ENCODE measurements around the gene ADGRG6.

Gene ADGRG6

DNA sequence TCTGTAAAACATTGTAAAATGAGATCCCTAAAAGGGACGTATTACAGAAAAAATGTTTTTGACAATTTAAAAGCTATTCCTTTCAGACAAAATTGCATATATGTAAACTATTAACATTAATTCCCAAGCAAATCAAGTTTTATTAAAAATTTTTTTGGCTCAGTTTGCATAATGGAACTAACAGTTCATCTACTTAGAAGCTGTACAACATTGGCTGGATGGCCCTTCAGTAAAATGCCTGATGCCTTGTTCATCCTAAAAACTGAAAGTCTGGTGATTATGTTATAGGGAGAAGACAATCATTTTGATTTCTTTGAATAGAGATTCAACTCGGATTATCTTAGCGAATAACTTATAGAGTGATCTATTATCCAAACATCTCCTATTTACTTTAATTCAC lies 52.8 kb downstream of the ADGRG6 start:
- no peak for DNase-seq

DNA sequence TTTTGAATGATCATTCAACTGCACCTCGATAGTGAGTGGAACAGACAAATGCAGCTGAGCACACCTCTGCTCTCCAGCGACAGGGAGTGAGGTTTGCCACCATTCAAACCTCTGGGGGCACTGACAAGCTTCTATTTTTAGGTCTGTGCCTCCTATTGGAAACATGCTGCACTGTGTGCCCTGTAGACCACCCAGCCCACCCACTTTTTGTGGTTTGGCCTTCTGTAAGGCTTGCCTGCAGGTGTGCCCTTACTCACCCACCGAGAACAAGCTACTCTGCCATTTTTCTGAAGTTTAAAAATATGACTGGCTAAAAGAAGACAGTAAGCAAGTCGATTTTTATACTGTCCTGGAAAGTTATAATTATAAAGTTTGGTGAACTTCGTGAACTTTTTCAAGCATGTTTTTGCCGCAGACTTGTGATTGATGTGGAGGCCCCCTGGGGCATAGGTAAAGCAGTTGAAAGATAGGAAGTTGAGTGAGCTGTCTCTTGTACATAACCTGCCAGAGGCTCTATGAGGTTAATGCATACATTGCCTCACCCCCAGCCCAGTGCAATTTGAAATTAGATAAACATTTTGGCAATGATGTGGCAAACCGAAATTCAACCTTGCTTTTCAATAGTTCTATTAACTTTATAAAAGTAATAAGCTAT lies 53.8 kb downstream of the ADGRG6 start:
- no peak for DNase-seq

DNA sequence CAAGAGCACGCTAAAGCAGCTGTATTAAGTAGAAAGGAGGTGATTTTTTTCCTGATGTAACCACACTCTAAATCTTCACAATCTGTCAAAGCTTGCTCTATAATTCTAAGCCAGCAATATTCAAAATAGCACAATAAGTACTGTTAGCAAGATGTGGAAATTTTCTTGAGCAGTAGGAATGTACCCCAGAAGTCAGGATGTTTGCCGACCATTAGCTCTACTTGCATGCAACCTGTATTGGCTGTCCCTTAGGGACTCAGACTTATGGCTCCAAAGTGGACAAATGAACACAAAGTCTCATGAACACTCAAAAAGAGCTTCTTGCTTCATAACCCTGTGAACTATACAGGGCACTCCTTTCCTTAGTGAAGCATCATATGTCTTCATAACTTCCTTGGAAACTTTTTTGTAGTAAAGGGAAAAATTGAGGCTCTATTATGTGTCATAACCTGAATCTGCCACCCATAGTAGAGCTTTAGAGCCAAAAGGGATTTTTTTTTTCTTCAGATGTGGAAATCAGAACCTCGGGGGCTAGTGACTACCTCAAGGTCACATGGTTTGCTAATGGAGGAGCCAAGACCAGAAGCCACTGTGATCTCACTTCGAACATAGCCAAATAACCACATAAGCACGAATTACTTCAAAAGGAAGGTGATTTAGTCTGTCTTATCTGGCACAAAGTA lies 54.5 kb downstream of the ADGRG6 start:
- no peak for DNase-seq

GRCh38 chr6:142356884-142357225 lies 55.0 kb downstream of the ADGRG6 start:
- DNase-seq = no peak

GRCh38 chr6:142357879-142358278 lies 56.1 kb downstream of the ADGRG6 start:
- no peak for DNase-seq

GRCh38 chr6:142359271-142359960 lies 57.6 kb downstream of the ADGRG6 start:
- DNase-seq = no peak

DNA sequence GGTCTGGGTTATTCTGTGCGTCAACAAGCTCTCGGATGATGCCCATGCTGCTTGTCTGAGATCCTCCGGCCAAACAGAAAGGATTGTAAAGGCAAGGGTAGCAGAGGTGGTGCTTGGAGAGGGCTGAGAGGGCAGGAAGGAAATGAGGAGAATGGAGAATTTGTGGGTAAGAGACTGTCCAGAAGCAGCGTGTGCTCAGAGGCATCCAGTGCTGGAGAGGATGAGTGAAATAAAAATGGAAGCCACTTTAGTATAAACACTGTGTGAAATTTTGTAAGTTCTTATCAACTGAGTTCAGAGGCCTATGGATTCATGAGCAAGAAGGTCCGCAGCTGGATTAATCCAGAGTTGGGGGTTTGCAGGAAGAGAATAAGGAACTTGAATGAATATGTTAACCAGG lies 59.5 kb downstream of the ADGRG6 start:
- DNase-seq = no peak

DNA sequence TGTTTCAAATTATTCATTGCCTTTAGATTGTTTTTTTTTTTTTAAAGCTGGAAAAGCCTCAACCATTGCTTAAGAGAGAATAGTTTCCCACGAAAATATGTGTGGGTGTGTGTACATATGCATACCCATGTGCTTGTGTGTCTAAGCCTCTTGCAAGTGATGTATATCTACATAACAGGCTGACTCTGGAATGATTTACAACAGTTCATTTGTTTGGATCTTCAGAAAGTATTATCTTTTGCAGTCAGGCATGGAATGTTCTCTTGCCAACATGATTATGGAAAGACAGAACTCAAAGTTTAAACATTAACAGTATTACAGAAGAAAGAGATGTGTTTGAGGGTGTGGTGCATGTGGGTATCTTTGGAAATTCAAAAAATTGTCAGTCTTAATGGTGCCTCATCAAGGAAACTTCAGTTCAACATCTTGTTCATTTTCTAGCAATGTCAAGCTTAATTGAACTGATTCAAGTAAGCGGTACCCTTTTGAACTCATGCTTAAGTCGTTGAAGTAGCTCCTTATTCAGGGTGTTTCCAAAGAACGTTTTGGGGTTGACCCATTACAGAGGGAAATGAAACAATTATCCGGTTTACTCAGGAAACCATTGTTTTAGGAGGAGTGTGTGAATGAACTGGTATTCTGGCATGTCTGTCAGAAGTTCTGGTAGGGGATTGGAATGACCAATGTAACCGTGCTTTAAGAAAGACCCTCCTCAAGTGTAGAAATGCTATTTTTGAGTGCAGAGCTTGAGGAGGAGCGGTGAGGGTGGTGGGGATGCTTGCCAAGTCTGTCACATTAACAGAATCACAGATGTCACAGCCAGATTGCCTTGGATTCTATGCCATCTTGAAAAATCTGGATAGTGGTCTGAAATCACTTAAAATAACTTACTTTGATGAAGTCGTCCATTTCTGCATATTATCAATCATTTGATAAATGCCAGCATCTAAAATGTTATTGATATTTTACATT lies 60.3 kb downstream of the ADGRG6 start:
- no peak for DNase-seq

GRCh38 chr6:142367061-142367460 lies 65.3 kb downstream of the ADGRG6 start:
- DNase-seq = no peak

GRCh38 chr6:142367501-142368018 lies 65.8 kb downstream of the ADGRG6 start:
- no peak for DNase-seq

- no peak for DNase-seq
Measured at GRCh38 chr6:142369266-142369665, 67.5 kb downstream of the ADGRG6 start.

DNA sequence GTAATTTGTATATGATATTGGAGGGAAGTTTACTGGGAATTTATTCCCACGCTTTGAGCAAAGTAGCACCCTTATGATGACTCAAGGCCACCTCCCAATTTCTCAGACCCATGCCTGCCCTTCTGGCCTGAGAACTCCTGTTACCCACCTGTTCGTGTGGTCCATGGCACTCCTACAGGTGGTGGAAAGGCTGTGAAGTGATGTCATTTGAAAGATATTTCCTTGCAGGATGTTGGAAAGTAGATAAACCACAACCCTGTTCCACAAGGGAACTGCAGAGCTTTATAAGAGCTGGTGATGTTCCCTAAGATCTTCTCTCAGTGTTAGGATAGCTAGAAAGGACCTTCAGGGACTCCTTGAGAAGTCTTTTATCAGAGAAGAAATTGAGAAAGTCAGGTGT lies 70.5 kb downstream of the ADGRG6 start:
- DNase-seq = no peak

DNA sequence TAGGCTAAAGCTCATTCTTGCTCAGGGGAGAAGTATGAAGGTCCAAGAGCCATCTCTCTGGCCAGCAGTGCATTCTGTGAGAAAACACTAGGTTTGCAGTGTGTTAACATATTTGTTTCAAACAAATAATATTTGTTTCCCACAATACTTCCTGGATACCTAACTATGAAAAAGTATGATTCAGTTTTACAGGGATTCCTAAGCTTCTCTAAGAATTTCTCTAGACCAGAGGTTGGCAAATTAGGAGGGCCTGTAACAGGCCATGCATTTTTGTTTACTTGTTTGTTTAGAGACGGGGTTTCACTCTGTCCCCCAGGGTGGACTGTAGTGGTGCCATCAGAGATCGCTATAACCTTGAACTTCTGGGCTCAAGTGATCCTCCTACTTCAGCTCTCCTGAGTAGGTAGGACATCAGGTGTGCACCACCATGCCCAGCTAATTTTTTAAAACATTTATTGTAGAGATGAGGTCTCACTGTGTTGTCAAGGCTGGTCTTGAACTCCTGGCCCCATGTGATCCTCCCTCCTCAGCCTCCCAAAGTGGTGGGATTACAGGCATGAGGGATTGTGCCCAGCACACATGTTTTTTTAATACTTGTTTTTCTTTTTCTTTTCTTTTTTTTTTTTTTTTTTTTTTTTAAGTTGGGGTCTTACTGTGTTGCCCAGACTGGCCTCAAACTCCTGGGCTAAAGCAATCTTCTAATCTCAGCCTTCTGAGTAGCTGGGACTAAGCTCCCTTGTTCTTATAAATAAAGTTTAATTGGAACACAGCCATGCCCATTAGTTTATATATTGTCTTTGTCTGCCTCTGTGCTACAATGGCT lies 71.7 kb downstream of the ADGRG6 start:
- DNase-seq = no peak

DNA sequence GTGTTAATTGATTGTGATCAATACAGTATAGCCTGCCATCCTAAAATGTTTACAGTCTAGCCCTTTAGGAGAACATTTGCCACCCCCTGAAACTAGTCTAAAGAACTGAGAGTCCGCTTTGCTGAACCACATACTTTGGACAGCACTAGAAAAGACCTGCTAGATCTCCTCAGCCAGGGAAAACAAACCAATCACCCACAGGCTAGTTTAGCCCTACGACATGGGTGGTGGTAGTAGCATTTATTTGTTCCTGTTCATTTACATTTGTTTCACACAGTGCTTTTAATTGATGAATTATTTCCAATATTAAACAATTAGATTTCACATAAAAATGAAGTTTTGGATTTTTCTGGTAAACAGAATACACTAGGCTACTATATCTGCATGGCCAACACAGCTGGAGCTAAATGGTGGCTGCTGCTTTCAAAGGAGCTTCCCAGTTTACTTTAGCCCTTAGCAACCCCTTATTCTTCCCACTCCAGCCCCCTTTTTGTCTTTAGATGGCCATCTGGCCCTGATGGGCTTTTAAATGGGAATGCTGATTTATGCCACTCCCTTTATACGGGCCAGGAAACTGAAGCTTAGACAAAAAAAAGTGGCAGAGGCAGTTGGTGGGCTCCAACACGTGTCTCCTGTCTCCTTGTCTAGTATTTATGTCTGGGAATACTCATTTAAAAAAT lies 72.4 kb downstream of the ADGRG6 start:
- DNase-seq = no peak

DNA sequence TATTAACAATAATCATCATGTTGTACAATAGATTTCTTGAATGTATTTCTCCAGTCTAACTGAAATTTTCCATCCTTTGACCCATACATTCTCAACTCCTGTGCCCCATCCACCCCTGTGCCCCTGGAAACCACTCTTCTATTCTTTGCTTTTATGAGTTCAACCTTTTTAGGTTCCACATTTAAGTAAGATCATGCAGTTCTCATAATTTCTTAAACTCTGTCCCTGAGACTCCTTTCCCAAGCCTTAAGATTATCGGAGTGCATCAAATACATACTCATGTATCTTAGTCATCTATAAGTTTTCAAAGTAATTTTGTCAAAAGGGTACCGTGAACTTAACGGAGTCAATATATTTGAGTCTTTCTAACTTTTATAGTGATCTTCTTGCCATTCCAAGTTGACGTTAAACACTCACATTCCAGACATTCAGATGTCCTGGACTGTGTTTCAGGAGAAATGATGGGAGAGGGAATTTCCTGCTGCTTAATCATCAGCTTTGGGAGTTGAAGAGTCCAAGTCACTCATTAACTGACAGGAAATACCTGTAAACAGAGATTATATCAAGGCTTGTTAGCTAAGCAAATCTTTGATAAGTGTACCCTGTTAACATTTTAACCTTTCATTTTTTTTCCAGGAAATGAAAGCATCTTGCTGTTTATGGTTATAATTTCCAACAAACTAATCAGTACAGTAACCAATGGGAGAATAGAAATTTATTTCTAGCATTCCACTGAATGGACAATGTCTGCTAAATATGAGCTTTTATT lies 73.3 kb downstream of the ADGRG6 start:
- DNase-seq = no peak

DNA sequence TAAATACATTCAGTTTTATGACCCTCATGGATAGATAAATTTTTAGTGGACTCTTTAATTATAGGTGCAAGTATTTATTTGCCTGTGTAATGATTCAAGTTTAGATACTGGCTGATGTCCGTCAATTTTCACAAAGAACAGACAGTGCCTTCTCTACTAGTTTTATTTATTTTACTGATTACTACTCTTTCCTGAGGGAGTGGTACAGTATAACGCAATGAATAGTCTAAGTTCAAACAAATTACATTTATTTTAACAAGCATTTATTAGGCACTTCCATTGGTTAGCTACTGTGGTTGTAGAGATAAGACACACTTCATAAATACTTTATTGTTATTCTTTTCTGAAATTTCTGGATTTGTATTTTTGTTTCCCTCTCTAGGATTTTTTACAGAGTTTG lies 74.3 kb downstream of the ADGRG6 start:
- DNase-seq = no peak

GRCh38 chr6:142376800-142377496 lies 75.1 kb downstream of the ADGRG6 start:
- DNase-seq = no peak

DNA sequence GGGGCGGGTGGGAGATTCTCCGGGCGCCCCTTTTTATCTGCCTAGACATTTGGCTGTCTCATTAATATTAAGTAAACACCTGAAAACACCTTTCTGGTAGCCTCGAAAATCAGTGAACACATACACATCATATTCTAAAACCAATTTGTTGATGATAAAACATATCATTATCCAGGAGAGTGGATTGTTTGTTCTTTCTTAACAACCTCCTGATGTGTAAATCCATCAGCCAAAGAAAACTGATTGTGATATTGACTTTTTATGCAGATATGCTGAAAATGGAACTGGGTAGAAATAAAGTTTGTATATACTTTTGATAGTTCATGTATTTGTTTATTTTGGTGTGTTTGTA lies 75.7 kb downstream of the ADGRG6 start:
- DNase-seq = no peak

DNA sequence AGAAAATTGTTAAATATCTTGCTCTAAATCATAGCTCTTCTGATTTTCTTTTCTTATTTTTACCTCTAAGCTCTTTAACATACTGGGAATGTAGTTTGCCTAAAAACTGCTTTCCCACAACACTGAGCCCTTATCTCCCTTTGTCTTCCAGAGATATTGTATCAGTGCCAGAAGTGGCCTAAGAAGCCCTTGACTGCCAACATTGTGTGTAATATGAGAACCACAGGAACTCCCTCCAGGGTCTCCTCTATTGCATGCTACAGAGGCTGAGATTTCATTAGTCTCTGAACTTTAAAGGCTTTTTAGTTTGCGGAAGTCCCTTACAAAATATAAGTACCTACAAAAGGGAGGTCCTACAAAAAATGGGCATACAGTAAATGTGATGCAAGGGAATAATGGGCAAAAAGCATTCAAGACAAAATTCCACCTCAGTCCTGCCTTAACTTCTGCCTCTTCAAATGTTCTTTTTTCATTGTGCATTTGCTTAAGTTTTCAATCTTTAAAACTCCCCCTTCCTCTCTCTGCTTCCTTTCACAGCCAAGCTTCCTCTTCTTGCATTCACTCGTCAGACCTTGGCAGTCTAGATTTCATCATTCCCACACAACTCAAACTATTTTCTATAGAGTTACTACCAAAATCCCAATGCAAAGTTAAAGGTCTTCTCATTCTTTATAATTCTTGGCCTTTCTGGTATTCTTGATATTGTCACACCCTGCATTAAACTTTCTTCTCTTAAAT lies 76.5 kb downstream of the ADGRG6 start:
- DNase-seq = peak; percentile 10

Data from NCI-H2107 (cell line).